ENCODE results near the gene LRRC4.

LRRC4 gene

DNA sequence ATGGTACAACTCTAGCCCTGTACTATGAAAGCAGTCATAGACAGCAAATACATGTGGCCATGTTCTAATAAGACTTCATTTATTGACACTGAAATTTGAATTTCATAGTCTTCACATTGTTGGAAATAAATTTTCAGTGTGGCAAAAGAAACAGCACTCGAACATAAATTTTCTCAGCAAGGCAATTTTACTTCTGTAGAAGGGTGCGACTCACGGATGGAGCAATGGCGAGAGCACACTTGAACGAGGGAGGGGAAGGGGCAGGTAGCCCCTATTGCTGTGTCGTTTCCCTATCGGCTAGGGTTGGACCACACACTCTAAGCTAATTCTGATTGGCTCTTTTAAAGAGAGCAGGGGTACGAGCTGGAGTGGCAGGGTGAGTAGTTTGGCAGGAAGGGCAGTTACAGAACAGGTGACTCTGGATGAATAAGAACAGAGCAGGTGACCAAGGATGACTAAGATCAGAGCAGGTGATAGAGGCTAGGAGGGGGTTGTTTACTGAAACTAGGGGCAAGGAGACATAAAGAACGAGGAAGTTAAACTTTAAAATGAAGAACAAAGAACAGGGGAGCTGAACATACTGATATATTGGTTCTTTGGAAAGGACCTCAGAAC is 52.0 kb downstream of the LRRC4 start:
- no peak for DNase-seq (ENCODE audit: low read depth)

DNA sequence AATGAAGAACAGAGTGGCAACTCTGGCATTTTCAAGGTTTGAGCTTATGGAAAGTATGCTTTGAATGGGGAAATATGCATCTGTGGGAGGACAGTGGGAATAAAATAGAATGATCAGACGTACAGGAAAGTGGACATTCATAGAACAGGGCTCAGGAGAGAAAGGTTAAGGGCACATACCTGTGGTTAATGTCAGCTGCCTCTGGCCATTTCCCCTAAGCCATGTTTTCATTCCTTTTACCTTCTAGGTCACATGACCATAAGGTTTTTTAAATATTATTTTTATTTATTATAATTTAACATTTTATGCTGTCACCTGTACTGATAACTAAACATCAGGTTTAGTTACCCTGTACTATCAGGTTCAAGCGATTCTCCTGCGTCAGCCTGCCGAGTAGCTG is 52.8 kb downstream of the LRRC4 start:
- no peak for DNase-seq (ENCODE audit: low read depth)

Measured in activated T-helper 1 cell treated with Interleukin-2 at 50 U/mL for 16 hours (primary cell).